ENCODE results near the gene CAPN12. TPM values are rescaled to one million over a fixed set of nuclear protein-coding genes. Genes with fewer than 3 reads are reported as not detected.

The CAPN12 gene
- total and polyA plus RNA-seq, 2 experiments from 2014 or later, result 0.11 to 0.21 TPM

GRCh38 chr19:38740932-38741331 lies 3.3 kb downstream of the CAPN12 start:
- H3K4me2 ChIP-seq (ENCODE audit: unreplicated experiment), result no peak overlapping the region
- DNase-seq, result no peak
- no peaks in the 10 kb centered on the region for H3K4me1 ChIP-seq (ENCODE audit: insufficient read depth)
- 96 to 100% methylated on average over 2 of the region's 2 CpGs for WGBS, 2 experiments (ENCODE audit: low coverage in 1 of 2, low lambda C conversion rate in 2 of 2, missing lambda C conversion rate in 2 of 2)
- no peaks in the 10 kb centered on the region for H3K36me3 ChIP-seq (ENCODE audit: low read depth)
- H3K9me3 ChIP-seq (ENCODE audit: low read depth), result no peaks in the 10 kb centered on the region
- no peak overlapping the region for H3K27ac ChIP-seq
- H3K9me2 ChIP-seq (ENCODE audit: insufficient read depth), result no peaks in the 10 kb centered on the region
- no peak overlapping the region for H3K9ac ChIP-seq
- in situ Hi-C loops (cut with MboI), result no loop called here
- H4K20me1 ChIP-seq (ENCODE audit: insufficient read depth), result no peaks in the 10 kb centered on the region
- H2AFZ ChIP-seq, result no peak overlapping the region
- H3K79me2 ChIP-seq (ENCODE audit: insufficient read depth), result no peaks in the 10 kb centered on the region
- no peaks in the 10 kb centered on the region for H3F3A ChIP-seq (ENCODE audit: insufficient read depth)
- H3K4me3 ChIP-seq, result no peak overlapping the region
- TF ChIP-seq EZH2phosphoT487 (IDR thresholded peaks at IDR 0.05; ENCODE audit: insufficient read depth, low read depth), result no peak
- H3K27me3 ChIP-seq (replicated peaks; ENCODE audit: insufficient read depth), result no peaks in the 10 kb centered on the region

- 88 to 91% methylated on average over 9 of the region's 9 CpGs for WGBS, 2 experiments (ENCODE audit: low coverage in 1 of 2, low lambda C conversion rate in 2 of 2, missing lambda C conversion rate in 2 of 2)
- Histone ChIP-seq H2AFZ (no peak overlapping the region), H3K4me2 (ENCODE audit: unreplicated experiment) (no peak overlapping the region), H3K36me3 (ENCODE audit: low read depth) (no peaks in the 10 kb centered on the region), H3K4me3 (no peak overlapping the region), H4K20me1 (ENCODE audit: insufficient read depth) (no peaks in the 10 kb centered on the region), H3K27ac (no peak overlapping the region), H3K9me2 (ENCODE audit: insufficient read depth) (no peaks in the 10 kb centered on the region), H3K27me3 (replicated peaks; ENCODE audit: insufficient read depth) (no peaks in the 10 kb centered on the region), H3K9ac (no peak overlapping the region), H3F3A (ENCODE audit: insufficient read depth) (peaks cover 2% of the 10 kb centered on the region; the same call in 1 of the 2 replicates), H3K9me3 (ENCODE audit: low read depth) (no peaks in the 10 kb centered on the region), H3K79me2 (ENCODE audit: insufficient read depth) (no peaks in the 10 kb centered on the region), H3K4me1 (ENCODE audit: insufficient read depth) (no peaks in the 10 kb centered on the region)
- TF ChIP-seq EZH2phosphoT487 (IDR thresholded peaks at IDR 0.05; ENCODE audit: insufficient read depth, low read depth), result no peak
- no peak for TF ChIP-seq EZH2 (IDR thresholded peaks at IDR 0.05; ENCODE audit: insufficient read depth, poor library complexity, severe bottlenecking)
- in situ Hi-C loops (cut with MboI), result no loop called here
- no peak for DNase-seq
Observed at GRCh38 chr19:38740257-38740592, 4.0 kb downstream of the CAPN12 start.

GRCh38 chr19:38739440-38740256 lies 4.6 kb downstream of the CAPN12 start:
- Histone ChIP-seq H3K9me3 (ENCODE audit: low read depth) (no peaks in the 10 kb centered on the region), H3K79me2 (ENCODE audit: insufficient read depth) (no peaks in the 10 kb centered on the region), H3K36me3 (ENCODE audit: low read depth) (no peaks in the 10 kb centered on the region), H2AFZ (no peak overlapping the region), H3K9me2 (ENCODE audit: insufficient read depth) (no peaks in the 10 kb centered on the region), H3K4me3 (no peak overlapping the region), H3K27me3 (replicated peaks; ENCODE audit: insufficient read depth) (no peaks in the 10 kb centered on the region), H3K4me1 (ENCODE audit: insufficient read depth) (no peaks in the 10 kb centered on the region), H3K9ac (no peak overlapping the region), H3K27ac (no peak overlapping the region), H3K4me2 (ENCODE audit: unreplicated experiment) (no peak overlapping the region), H4K20me1 (ENCODE audit: insufficient read depth) (no peaks in the 10 kb centered on the region), H3F3A (ENCODE audit: insufficient read depth) (peaks cover 7% of the 10 kb centered on the region; the same call in 1 of the 2 replicates)
- in situ Hi-C loops (cut with MboI), result no loop called here
- 83 to 84% methylated on average over 15 to 16 of the region's 16 CpGs for WGBS, 2 experiments (ENCODE audit: low coverage in 1 of 2, low lambda C conversion rate in 2 of 2, missing lambda C conversion rate in 2 of 2)
- TF ChIP-seq EZH2phosphoT487 (IDR thresholded peaks at IDR 0.05; ENCODE audit: insufficient read depth, low read depth), result no peak
- no peak for TF ChIP-seq EZH2 (IDR thresholded peaks at IDR 0.05; ENCODE audit: insufficient read depth, poor library complexity, severe bottlenecking)
- no peak for DNase-seq

- no peak for DNase-seq
- H3K4me2 ChIP-seq (ENCODE audit: unreplicated experiment), result no peak overlapping the region
- H4K20me1 ChIP-seq (ENCODE audit: insufficient read depth), result no peaks in the 10 kb centered on the region
- no peaks in the 10 kb centered on the region for H3K4me1 ChIP-seq (ENCODE audit: insufficient read depth)
- in situ Hi-C loops (cut with MboI), result no loop called here
- H2AFZ ChIP-seq, result no peak overlapping the region
- H3K79me2 ChIP-seq (ENCODE audit: insufficient read depth), result no peaks in the 10 kb centered on the region
- 92 to 95% methylated on average over 13 to 21 of the region's 21 CpGs for WGBS, 2 experiments (ENCODE audit: low coverage in 1 of 2, low lambda C conversion rate in 2 of 2, missing lambda C conversion rate in 2 of 2)
- peaks cover 23% of the 10 kb centered on the region for H3F3A ChIP-seq (ENCODE audit: insufficient read depth)
- H3K36me3 ChIP-seq (ENCODE audit: low read depth), result no peaks in the 10 kb centered on the region
- no peaks in the 10 kb centered on the region for H3K9me2 ChIP-seq (ENCODE audit: insufficient read depth)
- TF ChIP-seq EZH2phosphoT487 (IDR thresholded peaks at IDR 0.05; ENCODE audit: insufficient read depth, low read depth), result no peak
- no peak for TF ChIP-seq EZH2 (IDR thresholded peaks at IDR 0.05; ENCODE audit: insufficient read depth, poor library complexity, severe bottlenecking)
- H3K27ac ChIP-seq, result no peak overlapping the region
- H3K9ac ChIP-seq, result no peak overlapping the region
- H3K27me3 ChIP-seq (replicated peaks; ENCODE audit: insufficient read depth), result no peaks in the 10 kb centered on the region
- no peak overlapping the region for H3K4me3 ChIP-seq
- H3K9me3 ChIP-seq (ENCODE audit: low read depth), result no peaks in the 10 kb centered on the region
Observed at GRCh38 chr19:38737921-38738737, 6.1 kb downstream of the CAPN12 start.

Data from GM23248 (cell line).